ENCODE measurements around the gene LIN9.

The LIN9 gene

DNA sequence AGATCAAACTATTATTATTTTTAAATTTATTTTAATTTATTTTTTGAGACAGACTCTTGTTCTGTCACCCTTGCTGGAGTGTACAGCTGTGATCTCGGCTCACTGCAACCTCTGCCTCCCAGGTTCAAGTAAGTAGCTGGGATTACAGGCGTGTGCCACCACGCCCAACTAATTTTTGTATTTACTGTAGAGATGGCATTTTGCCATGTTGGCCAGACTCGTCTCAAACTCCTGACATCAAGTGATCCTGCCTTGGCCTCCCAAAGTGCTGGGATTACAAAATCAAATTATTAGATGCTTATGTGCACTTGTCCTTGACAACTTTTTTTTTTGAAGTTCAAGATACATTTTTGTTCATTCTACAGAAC, 15.4 kb downstream of the LIN9 start:
- ChIA-PET CTCF (interaction anchor here (0.7 to 1.6 kb wide), 3 partner anchors 10 to 168 kb away, joined by 4 to 13 read pairs (median 7); no protein-coding TSS in a partner anchor), POLR2A (interaction anchor here (0.8 to 2.4 kb wide), 2 partner anchors 15 to 28 kb away, joined by 3 to 15 read pairs; partner anchors contain the start of gene LIN9)
- no peak for TF ChIP-seq HDGF (IDR thresholded peaks at IDR 0.05; ENCODE audit: borderline replicate concordance)
- TF ChIP-seq, protein P1, sequence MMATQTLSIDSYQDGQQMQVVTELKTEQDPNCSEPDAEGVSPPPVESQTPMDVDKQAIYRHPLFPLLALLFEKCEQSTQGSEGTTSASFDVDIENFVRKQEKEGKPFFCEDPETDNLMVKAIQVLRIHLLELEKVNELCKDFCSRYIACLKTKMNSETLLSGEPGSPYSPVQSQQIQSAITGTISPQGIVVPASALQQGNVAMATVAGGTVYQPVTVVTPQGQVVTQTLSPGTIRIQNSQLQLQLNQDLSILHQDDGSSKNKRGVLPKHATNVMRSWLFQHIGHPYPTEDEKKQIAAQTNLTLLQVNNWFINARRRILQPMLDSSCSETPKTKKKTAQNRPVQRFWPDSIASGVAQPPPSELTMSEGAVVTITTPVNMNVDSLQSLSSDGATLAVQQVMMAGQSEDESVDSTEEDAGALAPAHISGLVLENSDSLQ (IDR thresholded peaks at IDR 0.05) = no peak
- no peak for TF ChIP-seq ARNT (IDR thresholded peaks at IDR 0.05)
- no peak for TF ChIP-seq SUZ12 (IDR thresholded peaks at IDR 0.05)
- no peak for TF ChIP-seq SP1 (IDR thresholded peaks at IDR 0.05)
- TF ChIP-seq TARDBP (IDR thresholded peaks at IDR 0.05) = no peak
- no peak for TF ChIP-seq CTBP1 (IDR thresholded peaks at IDR 0.05; ENCODE audit: borderline replicate concordance)
- TF ChIP-seq BHLHE40 (IDR thresholded peaks at IDR 0.05; ENCODE audit: borderline replicate concordance) = no peak
- no peak for TF ChIP-seq ELF4 (IDR thresholded peaks at IDR 0.05)
- TF ChIP-seq LEF1 (IDR thresholded peaks at IDR 0.05; ENCODE audit: borderline replicate concordance) = no peak
- TF ChIP-seq ZNF384 (IDR thresholded peaks at IDR 0.05) = no peak
- no peak for TF ChIP-seq NFRKB (IDR thresholded peaks at IDR 0.05)
- TF ChIP-seq FOXM1 (IDR thresholded peaks at IDR 0.05; ENCODE audit: borderline replicate concordance) = no peak
- no peak for TF ChIP-seq L3MBTL2 (conservative IDR thresholded peaks at IDR 0.05)
- TF ChIP-seq FOXA1 (IDR thresholded peaks at IDR 0.05) = no peak
- TF ChIP-seq FOXK2 (IDR thresholded peaks at IDR 0.05) = no peak
- no peak for DNase-seq (ENCODE audit: extremely low spot score)

DNA sequence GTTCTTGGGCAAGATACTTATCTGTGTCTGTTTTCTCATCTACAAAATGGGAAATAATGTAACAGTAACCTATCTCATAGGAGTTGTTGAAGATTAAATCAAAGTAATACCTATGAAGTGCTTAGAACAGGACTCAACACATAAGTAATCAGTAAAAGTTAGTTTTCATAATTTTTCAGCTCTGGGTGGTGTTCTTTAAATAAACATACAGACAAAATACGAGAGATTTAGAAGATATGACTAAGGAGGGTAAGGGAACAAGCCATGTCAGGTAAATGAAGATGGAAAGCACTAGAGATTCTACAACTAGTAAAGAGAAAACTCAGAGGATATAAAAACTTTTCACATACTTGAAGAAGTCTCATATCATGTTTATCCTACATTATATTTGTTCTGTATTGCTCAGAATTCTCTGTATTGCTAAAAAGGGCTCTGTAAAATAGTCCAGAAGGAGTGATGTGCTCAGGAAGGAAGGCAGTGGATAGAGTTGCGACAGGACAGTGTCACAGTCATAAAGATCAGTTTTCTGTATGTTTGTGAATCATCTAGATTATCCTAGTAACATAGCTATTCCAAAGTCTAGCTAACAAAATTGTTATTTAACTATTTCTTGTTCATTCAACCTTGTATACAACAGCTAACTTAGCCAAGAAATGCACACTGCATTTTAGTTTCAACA, 16.0 kb downstream of the LIN9 start:
- ChIA-PET POLR2A (interaction anchor here (0.8 to 2.4 kb wide), 3 partner anchors 10 to 28 kb away, joined by 3 to 15 read pairs (median 4); partner anchors contain the start of gene LIN9), CTCF (interaction anchor here (0.7 to 1.6 kb wide), 5 partner anchors 10 to 168 kb away, joined by 3 to 13 read pairs (median 5); no protein-coding TSS in a partner anchor)
- DNase-seq (ENCODE audit: extremely low spot score) = no peak
- no peak for TF ChIP-seq LEF1 (IDR thresholded peaks at IDR 0.05; ENCODE audit: borderline replicate concordance)
- no peak for TF ChIP-seq BHLHE40 (IDR thresholded peaks at IDR 0.05; ENCODE audit: borderline replicate concordance)
- no peak for TF ChIP-seq HDGF (IDR thresholded peaks at IDR 0.05; ENCODE audit: borderline replicate concordance)
- TF ChIP-seq ARNT (IDR thresholded peaks at IDR 0.05) = no peak
- TF ChIP-seq ELF4 (IDR thresholded peaks at IDR 0.05) = no peak
- TF ChIP-seq FOXM1 (IDR thresholded peaks at IDR 0.05; ENCODE audit: borderline replicate concordance) = no peak
- TF ChIP-seq, protein P1 (IDR thresholded peaks at IDR 0.05) = no peak
- no peak for TF ChIP-seq CTBP1 (IDR thresholded peaks at IDR 0.05; ENCODE audit: borderline replicate concordance)
- no peak for TF ChIP-seq TARDBP (IDR thresholded peaks at IDR 0.05)
- TF ChIP-seq L3MBTL2 (conservative IDR thresholded peaks at IDR 0.05) = no peak
- no peak for TF ChIP-seq SP1 (IDR thresholded peaks at IDR 0.05)
- no peak for TF ChIP-seq FOXK2 (IDR thresholded peaks at IDR 0.05)
- TF ChIP-seq ZNF384 (IDR thresholded peaks at IDR 0.05) = no peak
- no peak for TF ChIP-seq NFRKB (IDR thresholded peaks at IDR 0.05)
- TF ChIP-seq FOXA1 (IDR thresholded peaks at IDR 0.05) = no peak
- no peak for TF ChIP-seq SUZ12 (IDR thresholded peaks at IDR 0.05)

DNA sequence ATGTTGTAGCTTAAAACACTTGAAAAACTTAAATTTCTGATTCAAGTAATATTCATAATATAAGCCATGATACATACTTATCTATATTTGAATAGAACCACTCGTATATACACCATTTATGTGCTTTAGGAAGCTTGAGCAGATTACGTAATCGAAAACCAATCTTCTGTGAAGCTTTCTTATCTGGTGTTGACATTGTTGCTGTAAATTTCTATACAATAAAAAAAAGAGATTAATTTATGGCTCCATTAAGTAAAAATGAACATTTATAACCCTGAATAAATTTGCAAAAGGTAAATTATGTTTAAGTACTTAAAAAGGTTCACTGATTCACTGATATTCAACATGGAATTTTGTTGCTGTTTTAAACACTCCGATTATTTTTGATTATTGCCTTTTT, 21.4 kb downstream of the LIN9 start:
- POLR2A ChIA-PET = interaction anchor here (1.8 kb wide), 1 partner anchor 21 kb away, joined by 8 read pairs; the partner anchor contains the start of gene LIN9
- CTCF ChIA-PET = interaction anchor here (0.7 kb wide), 1 partner anchor 121 kb away, joined by 3 read pairs; no protein-coding TSS in a partner anchor

DNA sequence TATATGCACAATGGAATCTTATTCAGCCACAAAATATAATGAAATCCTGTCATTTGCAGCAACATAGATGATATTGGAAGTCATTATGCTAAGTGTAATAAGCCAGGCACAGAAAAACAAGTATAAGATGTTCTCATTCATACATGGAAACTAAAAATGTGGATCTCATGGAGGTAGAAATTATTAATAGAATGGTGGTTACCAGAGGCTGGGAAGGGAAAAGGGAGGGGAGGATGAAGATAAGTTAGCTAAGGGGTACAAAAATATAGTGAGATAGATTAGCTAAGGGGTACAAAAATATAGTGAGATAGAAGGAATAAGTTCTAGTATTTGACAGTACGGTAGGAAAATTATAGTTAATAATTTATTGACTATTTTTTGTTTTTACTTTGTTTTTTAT, 27.9 kb downstream of the LIN9 start:
- CTCF ChIA-PET = no interaction called here
- no peak for DNase-seq (ENCODE audit: extremely low spot score)
- no peak for TF ChIP-seq SP1 (IDR thresholded peaks at IDR 0.05)
- no peak for TF ChIP-seq CTBP1 (IDR thresholded peaks at IDR 0.05; ENCODE audit: borderline replicate concordance)
- TF ChIP-seq ELF4 (IDR thresholded peaks at IDR 0.05) = no peak
- TF ChIP-seq HDGF (IDR thresholded peaks at IDR 0.05; ENCODE audit: borderline replicate concordance) = no peak
- no peak for TF ChIP-seq FOXA1 (IDR thresholded peaks at IDR 0.05)
- TF ChIP-seq LEF1 (IDR thresholded peaks at IDR 0.05; ENCODE audit: borderline replicate concordance) = no peak
- no peak for TF ChIP-seq SUZ12 (IDR thresholded peaks at IDR 0.05)
- TF ChIP-seq ZNF384 (IDR thresholded peaks at IDR 0.05) = no peak
- TF ChIP-seq BHLHE40 (IDR thresholded peaks at IDR 0.05; ENCODE audit: borderline replicate concordance) = no peak
- TF ChIP-seq FOXM1 (IDR thresholded peaks at IDR 0.05; ENCODE audit: borderline replicate concordance) = no peak
- no peak for TF ChIP-seq NFRKB (IDR thresholded peaks at IDR 0.05)
- TF ChIP-seq TARDBP (IDR thresholded peaks at IDR 0.05) = no peak
- TF ChIP-seq L3MBTL2 (conservative IDR thresholded peaks at IDR 0.05) = no peak
- TF ChIP-seq ARNT (IDR thresholded peaks at IDR 0.05) = no peak
- POLR2A ChIA-PET = no interaction called here

More for the DNA sequence above, 21.4 kb downstream of the LIN9 start:
- TF ChIP-seq FOXA1 (IDR thresholded peaks at IDR 0.05) (no peak), TARDBP (IDR thresholded peaks at IDR 0.05) (no peak)
- TF ChIP-seq, protein P1 (IDR thresholded peaks at IDR 0.05) = 0 out of 2 replicates have a peak, but pooled peaks have one; percentile 37
- no peak for DNase-seq (ENCODE audit: extremely low spot score)

DNA sequence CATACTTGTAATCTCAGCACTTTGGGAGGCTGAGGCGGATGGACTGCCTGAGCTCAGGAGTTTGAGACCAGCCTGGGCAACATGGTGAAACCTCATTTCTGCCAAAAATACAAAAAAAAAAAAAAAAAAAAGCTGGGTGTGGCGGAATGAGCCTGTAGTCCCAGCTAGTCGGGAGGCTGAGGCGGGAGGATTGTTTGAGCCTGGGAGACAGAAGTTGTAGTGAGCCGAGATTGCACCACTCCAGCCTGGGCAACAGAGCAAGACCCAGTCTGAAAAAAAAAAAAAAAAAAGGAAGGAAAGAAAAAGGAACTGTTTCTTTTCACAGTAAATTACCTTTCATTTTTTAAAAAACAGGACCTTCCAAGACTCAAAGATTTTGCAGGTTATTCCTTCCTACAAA, 29.5 kb downstream of the LIN9 start:
- ChIA-PET CTCF (interaction anchor here (0.9 to 1.2 kb wide), 2 partner anchors 20 to 23 kb away, joined by 4 to 5 read pairs; no protein-coding TSS in a partner anchor), POLR2A (interaction anchor here (1.5 kb wide), 1 partner anchor 30 kb away, joined by 9 read pairs; the partner anchor contains the start of gene LIN9)
- TF ChIP-seq L3MBTL2 (conservative IDR thresholded peaks at IDR 0.05) (no peak), FOXK2 (IDR thresholded peaks at IDR 0.05) (no peak), ELF4 (IDR thresholded peaks at IDR 0.05) (no peak), FOXM1 (IDR thresholded peaks at IDR 0.05; ENCODE audit: borderline replicate concordance) (no peak), BHLHE40 (IDR thresholded peaks at IDR 0.05; ENCODE audit: borderline replicate concordance) (no peak), ZNF384 (IDR thresholded peaks at IDR 0.05) (peak; percentile 19; the same call in 1 of the 2 replicates)
- TF ChIP-seq, protein P1 (IDR thresholded peaks at IDR 0.05) = no peak
- no peak for DNase-seq (ENCODE audit: extremely low spot score)

Measured in HEK293T (cell line).